GM19035 (cell line): Measurements from ENCODE around the gene HPSE2.
A peak's percentile ranks its signal among the peaks of the same experiment; 100 is the strongest.
"Not testable (repeated sequence)": the region's sequence is repeated elsewhere in the genome, so short reads cannot be mapped to it uniquely, and the experiment has no call there.

Experiments used
- ATAC-seq: cut with Tn5 transposase; IDR thresholded peaks from one replicate; pipeline ENCODE4 v1.9.1; 2021; ENCODE audit not compliant: unreplicated experiment

Gene HPSE2

DNA sequence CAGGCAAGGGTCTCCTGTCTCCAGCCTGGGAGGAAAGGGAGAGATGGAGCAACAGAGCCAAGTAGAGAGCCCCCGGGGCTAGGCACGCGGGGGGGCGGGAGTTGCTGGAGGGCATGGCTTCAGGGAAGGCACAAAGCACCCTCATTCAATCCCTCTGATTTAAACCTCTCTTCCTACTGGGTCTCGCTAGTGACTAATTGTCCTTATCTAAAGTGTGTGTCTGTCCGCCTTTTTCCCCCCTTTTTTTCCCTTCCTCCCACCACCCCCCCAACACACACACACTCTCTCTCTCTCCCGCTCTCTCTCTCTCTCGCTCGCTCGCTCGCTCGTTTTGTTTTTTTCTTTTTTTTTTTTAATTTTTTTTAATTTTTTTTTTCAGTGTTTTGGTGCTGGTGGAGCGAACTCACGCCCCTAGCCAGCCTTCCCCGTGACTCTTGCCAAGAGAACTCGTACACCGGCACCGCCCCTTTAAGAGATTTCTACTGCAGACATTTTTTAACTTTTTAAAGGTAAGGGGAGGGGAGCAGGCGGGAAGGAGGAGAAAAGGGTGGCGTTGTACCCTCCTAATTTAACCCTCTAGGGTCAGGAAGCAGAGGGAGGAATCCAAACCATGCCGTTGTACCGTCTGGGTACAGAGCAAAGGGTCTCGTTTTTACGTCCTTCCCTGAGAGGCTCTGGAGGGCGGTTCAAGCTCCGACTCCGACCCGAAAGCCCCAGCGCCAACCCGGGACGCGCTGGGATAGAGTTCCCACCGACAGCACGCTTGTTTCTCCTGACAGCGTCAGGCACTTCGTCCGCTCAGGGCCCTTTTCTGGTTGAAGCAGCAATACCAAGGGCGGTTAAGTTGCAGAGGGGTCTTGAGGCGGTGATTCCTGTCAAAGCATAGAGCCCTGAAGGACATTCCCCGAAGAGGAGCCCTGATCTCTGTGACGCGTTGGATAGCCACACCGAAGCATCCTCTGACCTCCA is at the start of gene HPSE2:
Gene HPSE2 (minus strand): TSS at position 195 of the 969 bp plus-strand sequence.
- no peak for ATAC-seq

DNA sequence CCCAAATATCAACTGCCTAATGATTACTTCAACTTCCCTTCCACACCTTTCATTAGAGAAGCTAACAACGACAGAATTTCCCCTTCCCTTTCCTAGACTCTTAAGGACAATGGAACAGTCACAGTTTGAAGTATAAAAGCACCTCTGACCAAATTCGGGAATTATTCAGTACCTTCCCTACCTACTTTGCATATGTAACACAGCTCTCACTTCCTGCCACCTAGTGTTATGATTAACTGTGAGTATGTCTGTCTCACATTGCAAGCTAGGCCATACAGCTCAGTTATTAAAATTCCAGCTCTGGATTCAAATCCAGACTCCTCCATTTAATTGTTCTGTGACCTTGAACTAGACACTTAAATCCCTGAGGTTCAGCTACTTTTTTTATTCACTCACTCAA is 44.8 kb upstream of the HPSE2 start:
- no peak for ATAC-seq

DNA sequence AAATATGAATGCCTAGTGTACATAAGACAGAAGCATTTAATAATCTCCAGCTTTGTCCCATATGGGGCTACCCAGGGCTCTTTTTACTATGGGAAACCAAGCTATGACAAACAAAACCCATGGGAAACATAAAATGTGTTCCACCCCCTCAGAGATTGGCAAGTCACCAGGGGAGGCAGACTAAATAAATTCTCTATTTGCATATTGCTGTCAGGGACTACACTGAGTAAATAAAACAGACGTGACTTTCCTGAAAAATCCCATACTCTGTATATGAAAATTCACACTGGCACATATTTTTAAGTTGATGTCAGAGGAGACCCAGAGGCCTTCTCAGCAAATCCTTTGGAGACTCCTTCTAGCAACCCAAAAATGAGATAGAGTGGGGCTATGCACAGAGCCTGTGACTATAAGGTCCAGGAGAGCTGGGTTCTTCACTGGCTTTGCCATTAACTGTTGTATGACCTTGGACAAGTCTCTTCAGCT is 44.0 kb upstream of the HPSE2 start:
- ATAC-seq: no peak

- ATAC-seq: no peak
These were observed 41.3 kb upstream of the HPSE2 start for GRCh38 chr10:99276848-99277486.

DNA sequence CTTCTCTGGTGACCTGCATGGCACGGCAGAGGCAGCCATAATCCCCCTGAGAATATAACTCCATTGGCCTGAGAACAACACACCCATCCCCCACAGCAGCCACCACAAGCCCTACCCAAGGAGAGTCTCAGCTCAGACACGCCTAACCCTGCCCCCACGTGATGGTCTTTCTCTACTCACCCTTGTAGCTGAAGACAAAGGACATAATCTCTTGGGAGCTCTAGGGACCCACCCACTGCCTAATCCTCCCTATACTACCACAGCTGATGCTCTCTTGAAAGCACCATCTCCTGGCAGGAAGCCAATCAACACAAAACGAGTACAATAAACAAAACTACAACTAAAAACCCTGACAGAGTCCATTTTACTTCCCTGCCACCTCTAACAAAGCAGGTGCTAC is 30.7 kb upstream of the HPSE2 start:
- ATAC-seq: no peak

- no peak for ATAC-seq
These were observed 13.2 kb upstream of the HPSE2 start for GRCh38 chr10:99248824-99249223.

- ATAC-seq: not testable (repeated sequence)
These were observed 12.2 kb upstream of the HPSE2 start for GRCh38 chr10:99247893-99248292.

DNA sequence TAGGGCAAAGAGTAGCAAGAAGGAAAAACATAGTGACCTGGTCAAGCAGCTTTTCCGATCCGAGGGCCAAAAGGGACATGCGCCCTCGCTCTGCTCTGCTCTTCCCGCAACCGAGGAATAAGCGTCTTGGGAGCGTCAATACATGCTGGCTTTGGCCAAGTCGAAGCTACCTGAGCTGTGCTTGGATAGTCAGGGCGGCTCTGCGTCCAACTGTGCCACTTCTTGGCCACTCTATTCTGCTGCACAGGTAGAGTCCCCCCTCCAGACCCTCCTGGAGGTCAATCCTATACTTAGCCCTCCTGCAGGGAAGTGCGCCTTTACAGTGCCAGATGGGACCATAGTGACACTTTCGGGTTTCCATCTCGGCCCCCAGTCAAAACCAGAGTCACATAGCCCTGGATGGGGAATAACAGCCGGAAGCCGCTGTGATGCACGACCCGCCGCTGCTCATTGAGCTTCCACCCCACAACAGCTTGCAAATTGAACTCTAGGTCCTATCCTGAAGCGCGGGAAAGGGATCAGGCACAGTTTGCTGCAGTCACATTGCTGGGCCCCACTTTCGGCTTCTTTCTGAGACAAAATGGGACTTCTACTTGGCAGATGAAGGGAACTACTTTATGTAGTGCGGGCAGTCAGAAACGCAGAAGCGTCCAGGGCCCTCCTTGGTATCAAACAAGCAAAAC is 1.1 kb upstream of the HPSE2 start:
- ATAC-seq: no peak

DNA sequence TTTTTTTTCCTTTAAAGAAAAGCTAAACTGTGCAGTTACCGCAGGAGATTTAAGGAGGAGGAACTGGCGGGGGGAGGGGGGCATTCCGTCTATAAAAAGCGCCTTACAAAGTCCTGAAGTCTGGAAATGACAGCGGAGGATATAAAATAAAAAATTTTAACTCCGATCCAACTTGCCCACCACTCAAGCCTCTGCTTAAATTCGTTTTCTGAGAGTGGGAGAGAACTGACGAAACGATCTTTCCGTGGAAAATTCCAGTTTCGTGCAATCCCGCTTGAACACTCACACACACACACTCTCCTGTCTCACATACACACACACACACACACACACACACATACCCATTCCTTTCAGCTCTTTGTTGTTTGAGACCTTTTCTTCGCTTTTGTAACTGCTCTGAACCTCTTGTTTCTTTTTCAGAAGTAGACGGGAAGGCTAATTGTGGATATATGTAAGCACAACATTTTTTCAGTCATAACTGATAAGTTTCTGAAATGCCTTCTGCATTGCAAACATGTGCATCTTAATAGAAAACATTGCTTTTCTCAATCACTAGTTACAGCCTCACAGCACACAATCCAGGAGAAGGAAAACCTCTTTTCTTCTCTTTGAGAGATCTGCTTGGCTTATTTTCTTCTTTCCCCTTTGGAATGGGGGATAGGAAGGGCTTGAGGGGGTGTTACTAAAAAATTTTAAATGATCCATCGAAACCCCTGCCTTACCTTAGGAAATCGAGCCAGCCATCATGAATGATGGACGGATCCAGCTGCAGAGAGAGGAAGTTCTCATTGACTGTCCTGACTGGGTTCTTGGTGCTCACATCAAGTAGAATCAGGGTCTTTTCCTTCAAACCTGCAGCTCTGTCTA is 628 bp downstream of the HPSE2 start:
- ATAC-seq: no peak

GRCh38 chr10:99234041-99234790 is 1.4 kb downstream of the HPSE2 start:
- peak; percentile 97 for ATAC-seq

GRCh38 chr10:99233689-99234037 is 2.0 kb downstream of the HPSE2 start:
- ATAC-seq: no peak

DNA sequence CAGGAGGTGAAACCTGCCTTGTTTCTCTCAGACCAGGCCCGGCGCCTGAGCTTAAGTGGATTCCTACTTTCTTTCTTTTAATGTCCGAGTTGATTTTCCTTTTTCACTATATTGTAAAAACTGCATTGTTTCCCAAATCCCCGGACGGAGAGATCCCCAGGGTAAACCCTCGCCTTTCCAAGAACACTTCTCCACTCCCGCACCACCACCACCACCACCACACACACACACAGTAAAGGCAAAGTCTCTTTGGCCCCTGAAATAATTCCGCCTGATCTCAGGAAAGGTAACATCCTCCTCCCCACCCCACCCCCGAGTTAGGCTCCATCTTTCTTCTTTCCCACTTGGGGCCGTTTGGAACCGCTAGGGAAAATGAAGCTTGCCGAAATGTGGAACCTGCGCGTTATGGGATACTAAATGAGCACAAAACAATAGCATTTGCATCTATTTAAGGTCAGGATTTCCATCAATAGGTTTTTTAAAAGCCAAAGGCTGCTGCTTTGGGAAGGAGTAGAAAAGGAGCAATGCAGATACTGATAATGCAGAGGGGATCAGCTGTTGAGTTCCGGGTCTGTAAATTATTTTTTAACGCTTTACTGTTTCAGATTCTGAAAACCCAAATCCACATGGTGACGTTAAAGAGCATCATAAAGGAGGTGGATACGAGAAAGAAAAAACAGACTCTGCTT is 2.5 kb downstream of the HPSE2 start:
- ATAC-seq: no peak

DNA sequence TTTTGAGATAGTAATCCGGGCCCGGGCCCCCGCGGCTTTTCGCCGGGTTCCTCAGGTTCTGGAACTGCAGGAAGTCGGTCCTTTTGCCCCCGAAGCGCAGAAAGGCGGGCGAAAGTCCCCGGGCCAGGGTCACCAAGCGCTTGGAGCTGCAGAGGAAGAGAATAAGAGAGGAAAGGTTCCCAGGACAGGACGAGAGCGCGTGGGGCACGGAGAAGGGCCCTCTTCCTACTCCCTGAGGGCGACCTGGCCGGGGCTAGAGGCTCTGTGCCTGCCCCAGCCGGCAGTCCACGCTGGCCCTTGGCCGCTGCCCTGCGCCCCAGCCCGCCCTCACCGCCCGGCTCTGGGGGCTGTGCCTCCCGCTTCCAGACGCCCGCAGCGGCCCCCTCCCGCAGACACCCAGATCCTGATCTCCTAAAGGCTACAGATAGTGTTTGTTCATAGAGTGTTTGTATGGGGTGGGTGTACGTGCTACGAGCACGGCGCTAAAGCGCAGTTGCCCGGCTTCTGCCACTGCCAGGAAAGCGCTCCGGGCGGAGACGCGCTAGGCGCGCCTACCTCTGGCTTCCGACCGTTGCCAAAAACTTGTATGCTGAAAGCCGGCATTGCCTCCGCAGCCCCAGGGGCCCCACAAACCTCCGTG is 3.2 kb downstream of the HPSE2 start:
- no peak for ATAC-seq

- ATAC-seq: no peak
These were observed 10.9 kb downstream of the HPSE2 start for GRCh38 chr10:99224766-99225165.

DNA sequence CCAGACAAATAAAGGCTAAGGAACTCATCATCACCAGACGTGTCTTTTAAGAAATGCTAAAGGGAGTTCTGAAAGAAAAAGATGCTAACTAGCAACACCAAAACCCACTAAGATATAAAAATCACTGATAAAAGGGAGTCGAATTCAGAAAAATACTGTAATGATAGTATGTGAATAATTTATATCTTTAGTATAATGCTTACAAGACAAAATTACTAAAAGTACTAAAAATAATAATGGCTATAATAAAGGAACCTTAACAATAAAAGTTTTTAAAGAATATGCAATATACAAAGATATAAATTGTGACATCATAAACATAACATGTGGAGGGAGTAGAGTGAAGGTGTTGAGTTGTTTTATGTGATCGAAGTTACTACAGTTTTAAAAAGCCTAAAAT is 28.3 kb downstream of the HPSE2 start:
- no peak for ATAC-seq

GRCh38 chr10:99203310-99203709 is 32.3 kb downstream of the HPSE2 start:
- ATAC-seq: no peak

DNA sequence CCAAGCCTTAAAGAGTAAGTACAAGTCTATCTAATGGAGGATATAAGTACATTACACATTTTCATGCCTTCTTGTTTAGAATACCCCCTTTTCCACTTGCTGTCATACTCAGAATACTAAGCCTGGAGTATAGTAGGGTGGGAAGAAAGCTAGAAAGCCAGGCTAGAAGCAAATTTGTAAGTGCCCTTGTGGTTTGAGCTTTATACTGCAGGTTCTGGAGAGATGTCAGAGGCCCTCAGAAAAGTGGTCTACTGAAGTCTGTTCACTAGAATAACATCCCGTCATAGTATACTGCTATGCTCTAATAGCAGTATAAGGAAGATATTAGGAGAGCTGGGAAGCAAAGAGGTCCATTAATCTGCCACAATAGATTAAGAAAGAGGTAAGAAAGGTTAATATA is 62.7 kb downstream of the HPSE2 start:
- ATAC-seq: no peak

- ATAC-seq: no peak
These were observed 63.4 kb downstream of the HPSE2 start for GRCh38 chr10:99172128-99172738.
